ENCODE results near the gene IQCK.

IQCK gene

GRCh38 chr16:19888834-19889233 is 170.8 kb downstream of the IQCK start:
- Histone ChIP-seq H3K36me3 (replicated peaks; ENCODE audit: low read depth, low read length) (no peaks in the 10 kb centered on the region), H3K27ac (ENCODE audit: low read length) (no peak overlapping the region), H3K4me2 (ENCODE audit: low read length) (peak overlapping the region; percentile 28), H3K9me3 (ENCODE audit: insufficient read depth, low read length) (no peaks in the 10 kb centered on the region), H2AFZ (ENCODE audit: low read depth, low read length) (no peak overlapping the region), H3K4me1 (ENCODE audit: low read length) (peaks cover 22% of the 10 kb centered on the region), H3K27me3 (ENCODE audit: low read depth, low read length) (no peaks in the 10 kb centered on the region), H3K4me3 (ENCODE audit: low read length) (no peak overlapping the region), H3K79me2 (ENCODE audit: low read length) (peaks cover 2% of the 10 kb centered on the region; the same call in 1 of the 2 replicates), H3K9ac (ENCODE audit: low read length) (no peak overlapping the region), H4K20me1 (ENCODE audit: insufficient read depth, low read length) (no peaks in the 10 kb centered on the region)
- TF ChIP-seq EZH2phosphoT487 (IDR thresholded peaks at IDR 0.05; ENCODE audit: low read depth): no peak
- TF ChIP-seq, protein P1, sequence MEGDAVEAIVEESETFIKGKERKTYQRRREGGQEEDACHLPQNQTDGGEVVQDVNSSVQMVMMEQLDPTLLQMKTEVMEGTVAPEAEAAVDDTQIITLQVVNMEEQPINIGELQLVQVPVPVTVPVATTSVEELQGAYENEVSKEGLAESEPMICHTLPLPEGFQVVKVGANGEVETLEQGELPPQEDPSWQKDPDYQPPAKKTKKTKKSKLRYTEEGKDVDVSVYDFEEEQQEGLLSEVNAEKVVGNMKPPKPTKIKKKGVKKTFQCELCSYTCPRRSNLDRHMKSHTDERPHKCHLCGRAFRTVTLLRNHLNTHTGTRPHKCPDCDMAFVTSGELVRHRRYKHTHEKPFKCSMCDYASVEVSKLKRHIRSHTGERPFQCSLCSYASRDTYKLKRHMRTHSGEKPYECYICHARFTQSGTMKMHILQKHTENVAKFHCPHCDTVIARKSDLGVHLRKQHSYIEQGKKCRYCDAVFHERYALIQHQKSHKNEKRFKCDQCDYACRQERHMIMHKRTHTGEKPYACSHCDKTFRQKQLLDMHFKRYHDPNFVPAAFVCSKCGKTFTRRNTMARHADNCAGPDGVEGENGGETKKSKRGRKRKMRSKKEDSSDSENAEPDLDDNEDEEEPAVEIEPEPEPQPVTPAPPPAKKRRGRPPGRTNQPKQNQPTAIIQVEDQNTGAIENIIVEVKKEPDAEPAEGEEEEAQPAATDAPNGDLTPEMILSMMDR (IDR thresholded peaks at IDR 0.05; ENCODE audit: low read depth, low read length): no peak

GRCh38 chr16:19890901-19891300 is 172.8 kb downstream of the IQCK start:
- Histone ChIP-seq H2AFZ (ENCODE audit: low read depth, low read length) (no peak overlapping the region), H4K20me1 (ENCODE audit: insufficient read depth, low read length) (no peaks in the 10 kb centered on the region), H3K4me2 (ENCODE audit: low read length) (no peak overlapping the region), H3K9me3 (ENCODE audit: insufficient read depth, low read length) (no peaks in the 10 kb centered on the region), H3K9ac (ENCODE audit: low read length) (no peak overlapping the region), H3K4me3 (ENCODE audit: low read length) (no peak overlapping the region), H3K79me2 (ENCODE audit: low read length) (no peaks in the 10 kb centered on the region), H3K36me3 (replicated peaks; ENCODE audit: low read depth, low read length) (no peaks in the 10 kb centered on the region), H3K27ac (ENCODE audit: low read length) (no peak overlapping the region), H3K27me3 (ENCODE audit: low read depth, low read length) (no peaks in the 10 kb centered on the region), H3K4me1 (ENCODE audit: low read length) (peaks cover 19% of the 10 kb centered on the region)
- no peak for TF ChIP-seq EZH2phosphoT487 (IDR thresholded peaks at IDR 0.05; ENCODE audit: low read depth)
- TF ChIP-seq, protein P1 (IDR thresholded peaks at IDR 0.05; ENCODE audit: low read depth, low read length): no peak

DNA sequence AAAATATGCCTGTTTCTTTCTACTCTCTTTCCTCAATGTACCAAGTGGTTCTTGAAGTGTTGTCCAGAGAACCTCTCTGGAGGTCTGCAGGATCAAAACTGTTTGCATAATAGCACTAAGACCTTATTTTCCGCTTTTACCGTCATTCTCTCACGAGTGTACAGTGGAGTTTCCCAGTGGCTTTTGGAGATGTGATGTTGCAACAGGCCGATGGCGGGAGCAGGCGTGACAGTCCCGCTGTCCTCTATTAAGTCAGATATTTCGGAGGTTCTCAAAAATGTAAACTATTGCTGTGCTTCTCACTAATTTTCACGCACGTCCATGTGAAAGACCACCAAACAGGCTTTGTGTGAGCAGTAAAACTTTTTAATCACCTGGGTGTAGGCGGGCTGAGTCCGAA is 174.8 kb downstream of the IQCK start:
- no peak overlapping the region for H3K4me2 ChIP-seq (ENCODE audit: low read length)
- TF ChIP-seq, protein P1 (IDR thresholded peaks at IDR 0.05; ENCODE audit: low read depth, low read length): no peak
- no peak for TF ChIP-seq EZH2phosphoT487 (IDR thresholded peaks at IDR 0.05; ENCODE audit: low read depth)

DNA sequence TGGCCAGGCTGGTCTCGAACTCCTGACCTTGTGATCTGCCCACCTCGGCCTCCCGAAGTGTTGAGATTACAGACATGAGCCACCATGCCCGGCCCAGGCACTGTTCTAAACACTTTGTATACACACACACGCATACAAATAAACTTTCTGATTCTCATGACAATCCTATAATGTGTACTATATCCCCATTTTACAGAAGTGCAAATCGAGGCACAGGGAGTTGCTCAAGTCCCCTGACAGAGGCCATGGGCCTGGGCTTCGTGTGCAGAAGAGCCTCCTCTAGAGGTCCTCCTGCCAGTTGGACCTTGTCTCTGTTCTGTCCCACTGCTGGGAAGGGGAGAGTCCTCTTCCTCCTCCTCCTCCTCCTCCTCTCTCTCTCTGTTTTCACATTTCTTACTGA is 176.5 kb downstream of the IQCK start:
- Histone ChIP-seq H3K4me1 (ENCODE audit: low read length) (peaks cover 3% of the 10 kb centered on the region; the same call in 1 of the 2 replicates), H3K4me2 (ENCODE audit: low read length) (no peak overlapping the region), H4K20me1 (ENCODE audit: insufficient read depth, low read length) (no peaks in the 10 kb centered on the region), H3K9me3 (ENCODE audit: insufficient read depth, low read length) (no peaks in the 10 kb centered on the region), H3K36me3 (replicated peaks; ENCODE audit: low read depth, low read length) (no peaks in the 10 kb centered on the region), H3K4me3 (ENCODE audit: low read length) (no peak overlapping the region), H2AFZ (ENCODE audit: low read depth, low read length) (no peak overlapping the region), H3K9ac (ENCODE audit: low read length) (no peak overlapping the region), H3K27me3 (ENCODE audit: low read depth, low read length) (no peaks in the 10 kb centered on the region; the same call in 1 of the 2 replicates), H3K79me2 (ENCODE audit: low read length) (no peaks in the 10 kb centered on the region), H3K27ac (ENCODE audit: low read length) (no peak overlapping the region)
- TF ChIP-seq, protein P1 (IDR thresholded peaks at IDR 0.05; ENCODE audit: low read depth, low read length): no peak
- TF ChIP-seq EZH2phosphoT487 (IDR thresholded peaks at IDR 0.05; ENCODE audit: low read depth): no peak

More for the DNA sequence above, 174.8 kb downstream of the IQCK start:
- H3K79me2 ChIP-seq (ENCODE audit: low read length): no peaks in the 10 kb centered on the region
- H3K27ac ChIP-seq (ENCODE audit: low read length): no peak overlapping the region
- no peak overlapping the region for H3K9ac ChIP-seq (ENCODE audit: low read length)
- H2AFZ ChIP-seq (ENCODE audit: low read depth, low read length): no peak overlapping the region
- H3K4me1 ChIP-seq (ENCODE audit: low read length): peaks cover 11% of the 10 kb centered on the region
- H3K36me3 ChIP-seq (replicated peaks; ENCODE audit: low read depth, low read length): no peaks in the 10 kb centered on the region
- no peaks in the 10 kb centered on the region for H3K9me3 ChIP-seq (ENCODE audit: insufficient read depth, low read length)
- H3K4me3 ChIP-seq (ENCODE audit: low read length): no peak overlapping the region
- no peaks in the 10 kb centered on the region for H4K20me1 ChIP-seq (ENCODE audit: insufficient read depth, low read length)
- no peaks in the 10 kb centered on the region; the same call in 1 of the 2 replicates for H3K27me3 ChIP-seq (ENCODE audit: low read depth, low read length)
